PC-9 (cell line): ENCODE measurements around the gene CHRNE. TPM values are rescaled to one million over a fixed set of nuclear protein-coding genes. Genes with fewer than 3 reads are reported as not detected.

Experiments used
- BruUV-seq: library from RNA; stranded (reverse); fragments of 400-500 nt; replicated peaks from 2 replicates; lab custom pipeline; 2021; lab: Mats Ljungman, UMichigan
- CTCF ChIA-PET: fragments of 300-600 bp; sonication (Branson Sonifier 250); formaldehyde crosslinking; loops from one replicate; lab custom pipeline; 2022; ENCODE audit warnings: antibody characterized with exemption; lab: Charles Lee
- POLR2A ChIA-PET: fragments of 300-600 bp; sonication (Branson Sonifier 250); formaldehyde crosslinking; loops from one replicate; lab custom pipeline; 2022; ENCODE audit warnings: antibody characterized with exemption; ENCODE audit not compliant: unreplicated experiment; lab: Charles Lee
- DNase-seq, 2 experiments: peaks; one replicate each; pipeline versions ENCODE4 v3.0.0 to v3.0.0-alpha.2; 2015 to 2022; ENCODE audit warnings: mixed read lengths in 1 of 2
- H2AFZ ChIP-seq: fragments of 200-600 bp; sonication (generic); 2 replicates; pipeline ENCODE4 v1.8.1; 2017; ENCODE audit warnings: antibody characterized with exemption
- H3F3A ChIP-seq: fragments of 200-600 bp; sonication (generic); 2 replicates; pipeline ENCODE4 v1.8.1; 2017; ENCODE audit warnings: antibody characterized with exemption, mild to moderate bottlenecking, low read depth; ENCODE audit not compliant: insufficient read depth
- H3K27ac ChIP-seq: fragments of 200-600 bp; sonication (generic); 2 replicates; pipeline ENCODE4 v1.6.1; 2016; ENCODE audit warnings: mixed run types
- H3K27me3 ChIP-seq: fragments of 200-600 bp; sonication (generic); 2 replicates; pipeline ENCODE4 v1.6.1; 2016; ENCODE audit warnings: low read depth, mixed run types; ENCODE audit not compliant: insufficient read depth
- H3K36me3 ChIP-seq: fragments of 200-600 bp; sonication (generic); 2 replicates; pipeline ENCODE4 v1.6.1; 2016; ENCODE audit warnings: low read depth, mixed run types
- H3K4me1 ChIP-seq: fragments of 200-600 bp; sonication (generic); replicated peaks from 2 replicates; pipeline ENCODE4 v1.6.1; 2016; ENCODE audit warnings: mixed run types; ENCODE audit not compliant: insufficient read depth
- H3K4me2 ChIP-seq: fragments of 200-600 bp; sonication (generic); 2 replicates; pipeline ENCODE4 v1.6.1; 2017; ENCODE audit warnings: mixed run types
- H3K4me3 ChIP-seq: fragments of 200-600 bp; sonication (generic); 2 replicates; pipeline ENCODE4 v1.6.1; 2016; ENCODE audit warnings: mixed run types
- H3K79me2 ChIP-seq: fragments of 200-600 bp; sonication (generic); 2 replicates; pipeline ENCODE4 v1.6.1; 2017; ENCODE audit warnings: low read depth, mixed run types
- H3K9me2 ChIP-seq: fragments of 200-600 bp; sonication (generic); 2 replicates; pipeline ENCODE4 v1.8.1; 2017; ENCODE audit warnings: mild to moderate bottlenecking; ENCODE audit not compliant: insufficient read depth
- H3K9me3 ChIP-seq: fragments of 200-600 bp; sonication (generic); 2 replicates; pipeline ENCODE4 v1.8.1; 2016; ENCODE audit warnings: low read depth; ENCODE audit not compliant: insufficient read depth
- H4K20me1 ChIP-seq: fragments of 200-600 bp; sonication (generic); 2 replicates; pipeline ENCODE4 v1.8.1; 2017; ENCODE audit not compliant: insufficient read depth
- CTCF ChIP-seq: fragments of 200-600 bp; sonication (generic); conservative IDR thresholded peaks from 2 replicates; pipeline ENCODE4 v1.6.1; 2017; ENCODE audit warnings: mixed run types, antibody characterized with exemption, mild to moderate bottlenecking, moderate library complexity
- EZH2 ChIP-seq: fragments of 200-600 bp; sonication (generic); IDR thresholded peaks from 2 replicates; pipeline ENCODE4 v1.8.0; 2017; ENCODE audit warnings: antibody characterized with exemption, low read depth
- intact Hi-C: fragments of 100-400 bp; cut with micrococcal nuclease; formaldehyde crosslinking; loops from one replicate; pipeline ENCODE4 v1.10.0; 2022; ENCODE audit not compliant: unreplicated experiment
- total RNA-seq: library from RNA; stranded (reverse); gene quantifications from 2 replicates; pipeline ENCODE4 v1.2.3, GENCODE V29; 2021

CHRNE gene
- total RNA-seq, 1 experiment from 2014 or later, result 0.24 TPM

DNA sequence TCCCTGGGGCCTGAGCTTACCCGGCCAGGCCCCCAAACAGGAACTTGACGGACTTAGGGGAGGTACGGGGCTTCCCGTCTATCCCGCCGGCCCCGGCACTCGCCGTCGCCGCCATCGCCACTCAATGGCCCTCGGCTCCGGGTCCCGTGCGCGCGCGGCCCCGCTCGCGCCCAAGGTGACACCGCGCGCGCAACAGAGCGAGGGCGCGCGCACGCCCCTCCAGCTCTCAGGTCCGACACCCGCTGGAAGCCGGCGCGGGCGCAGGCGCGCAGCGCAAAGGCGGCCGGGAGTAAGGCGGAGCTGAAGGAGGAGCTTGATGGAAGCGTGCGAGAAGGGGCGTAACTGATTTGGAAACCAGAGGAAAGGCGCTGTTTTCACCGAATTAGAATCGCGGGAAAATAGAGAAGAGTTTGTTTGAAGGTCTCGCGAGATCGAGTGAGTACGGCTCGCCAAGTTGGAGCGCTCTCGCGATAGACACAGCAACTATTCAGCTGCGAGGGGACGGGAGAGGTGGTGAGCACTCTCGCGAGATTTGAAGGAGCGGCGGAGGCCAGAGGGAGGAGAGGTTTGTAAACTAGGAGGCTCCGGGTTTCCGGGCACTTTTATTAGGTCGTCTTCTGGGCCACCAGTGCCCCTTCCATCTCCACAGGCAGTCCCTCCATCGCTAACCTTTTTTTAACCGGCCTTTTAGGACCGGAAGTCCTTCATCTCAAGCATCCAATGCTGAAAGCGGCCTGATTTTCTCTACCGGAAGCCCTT lies 37.1 kb upstream of the CHRNE start, which contains the start of the genes RNF167 and SLC25A11:
Gene RNF167 (plus strand): TSS at position 473 of the 759 bp plus-strand sequence. CDS start 642 bp downstream, outside the sequence.
Gene SLC25A11 (minus strand): TSS at position 251 of the 759 bp plus-strand sequence. CDS start 136 bp downstream, at position 115.
- Histone ChIP-seq H3K79me2 (peaks cover 63% of the 10 kb centered on the region), H3K9me2 (no peaks in the 10 kb centered on the region), H3K36me3 (peaks cover 21% of the 10 kb centered on the region), H3K9me3 (no peaks in the 10 kb centered on the region), H3K27me3 (no peaks in the 10 kb centered on the region), H3K4me2 (peak within 1 kb of the TSS; percentile 100), H2AFZ (peak within 1 kb of the TSS; percentile 92), H4K20me1 (peaks cover 13% of the 10 kb centered on the region), H3K27ac (peak within 1 kb of the TSS; percentile 87), H3K4me3 (peak within 1 kb of the TSS; percentile 93), H3K4me1 (peaks cover 24% of the 10 kb centered on the region), H3F3A (peaks cover 61% of the 10 kb centered on the region)
- CTCF ChIA-PET, result interaction anchor here (0.7 to 1.4 kb wide), 4 partner anchors 17 to 150 kb away, joined by 3 to 16 read pairs (median 5); no protein-coding TSS in a partner anchor
- intact Hi-C loops, result loop anchor here (1.0 to 10.0 kb wide), 4 partner anchors 9 to 105 kb away; partner anchors contain the start of genes MINK1 and SPAG7
- no TSS peak for BruUV-seq
- peak; percentile 98 for DNase-seq
- TF ChIP-seq CTCF, result no peak
- no peak for TF ChIP-seq EZH2
- POLR2A ChIA-PET, result interaction anchor here (0.5 to 2.3 kb wide), 8 partner anchors 8 to 418 kb away, joined by 3 to 20 read pairs (median 10); partner anchors contain the start of genes PFN1 and SPAG7

- H3K27ac ChIP-seq, result peak overlapping the region; percentile 87
- H3K4me1 ChIP-seq, result peaks cover 24% of the 10 kb centered on the region
- H3K9me3 ChIP-seq, result no peaks in the 10 kb centered on the region
- H3K79me2 ChIP-seq, result peaks cover 58% of the 10 kb centered on the region
- ChIA-PET CTCF (interaction anchor here (0.7 kb wide), 1 partner anchor 16 kb away, joined by 6 read pairs; no protein-coding TSS in a partner anchor), POLR2A (interaction anchor here (0.6 to 2.3 kb wide), 4 partner anchors 9 to 47 kb away, joined by 3 to 20 read pairs (median 16); partner anchors contain the start of genes PFN1 and SPAG7)
- H3K27me3 ChIP-seq, result no peaks in the 10 kb centered on the region
- peaks cover 8% of the 10 kb centered on the region for H4K20me1 ChIP-seq
- H3F3A ChIP-seq, result peaks cover 61% of the 10 kb centered on the region
- H3K4me3 ChIP-seq, result peak overlapping the region; percentile 93
- TF ChIP-seq CTCF (no peak), EZH2 (no peak)
- no TSS peak for BruUV-seq
- H3K9me2 ChIP-seq, result no peaks in the 10 kb centered on the region
- H3K4me2 ChIP-seq, result peak overlapping the region; percentile 100
- DNase-seq, result no peak
- intact Hi-C loops, result loop anchor here (1.0 kb wide), 1 partner anchor 30 kb away; no protein-coding TSS in a partner anchor
- peak overlapping the region; percentile 92 for H2AFZ ChIP-seq
- H3K36me3 ChIP-seq, result peaks cover 18% of the 10 kb centered on the region
Observed at GRCh38 chr17:4939546-4939795, 36.6 kb upstream of the CHRNE start.

GRCh38 chr17:4938688-4939545 lies 36.0 kb upstream of the CHRNE start:
- TF ChIP-seq EZH2, result no peak
- no peak for TF ChIP-seq CTCF
- Histone ChIP-seq H3K27ac (peak overlapping the region; percentile 87), H3F3A (peaks cover 61% of the 10 kb centered on the region), H3K4me2 (peak overlapping the region; percentile 100), H4K20me1 (peaks cover 4% of the 10 kb centered on the region), H3K4me3 (peak overlapping the region; percentile 93), H3K36me3 (peaks cover 18% of the 10 kb centered on the region), H3K27me3 (no peaks in the 10 kb centered on the region), H3K9me2 (no peaks in the 10 kb centered on the region), H3K79me2 (peaks cover 52% of the 10 kb centered on the region), H3K9me3 (no peaks in the 10 kb centered on the region), H2AFZ (peak overlapping the region; percentile 92), H3K4me1 (peaks cover 30% of the 10 kb centered on the region)
- TSS peak; percentile 5 for BruUV-seq
- CTCF ChIA-PET, result interaction anchor here (0.6 to 0.7 kb wide), 2 partner anchors 16 to 156 kb away, joined by 3 to 6 read pairs; no protein-coding TSS in a partner anchor
- POLR2A ChIA-PET, result interaction anchor here (2.3 kb wide), 1 partner anchor 28 kb away, joined by 19 read pairs; the partner anchor contains the start of gene SPAG7
- intact Hi-C loops, result loop anchor here (1.0 kb wide), 1 partner anchor 30 kb away; no protein-coding TSS in a partner anchor
- no peak for DNase-seq
